ENCODE measurements around the gene RS1.

The RS1 gene

GRCh38 chrX:18664947-18665346 lies 7.0 kb downstream of the RS1 start:
- no peaks in the 10 kb centered on the region for H3K4me1 ChIP-seq (ENCODE audit: control insufficient read depth, insufficient read depth, low read length)
- CTCF ChIA-PET = no interaction called here
- H3K36me3 ChIP-seq (ENCODE audit: control insufficient read depth in 2 of 2, insufficient read depth in 1 of 2, low read length in 2 of 2) = no peaks in the 10 kb centered on the region
- no peak overlapping the region for H3K27ac ChIP-seq (ENCODE audit: extremely low read depth, low read depth, low read length)
- TF ChIP-seq SETDB1 (IDR thresholded peaks at IDR 0.05; ENCODE audit: insufficient read length, low read length) (no peak), BCL11B (tag by site-specific recombination; IDR thresholded peaks at IDR 0.05; ENCODE audit: low read depth) (no peak)
- POLR2A ChIA-PET = no interaction called here
- no peak overlapping the region for H3K4me3 ChIP-seq (ENCODE audit: low read depth, low read length)
- H3K9me3 ChIP-seq (ENCODE audit: control insufficient read depth, insufficient read depth, low read depth, low read length) = no peaks in the 10 kb centered on the region

DNA sequence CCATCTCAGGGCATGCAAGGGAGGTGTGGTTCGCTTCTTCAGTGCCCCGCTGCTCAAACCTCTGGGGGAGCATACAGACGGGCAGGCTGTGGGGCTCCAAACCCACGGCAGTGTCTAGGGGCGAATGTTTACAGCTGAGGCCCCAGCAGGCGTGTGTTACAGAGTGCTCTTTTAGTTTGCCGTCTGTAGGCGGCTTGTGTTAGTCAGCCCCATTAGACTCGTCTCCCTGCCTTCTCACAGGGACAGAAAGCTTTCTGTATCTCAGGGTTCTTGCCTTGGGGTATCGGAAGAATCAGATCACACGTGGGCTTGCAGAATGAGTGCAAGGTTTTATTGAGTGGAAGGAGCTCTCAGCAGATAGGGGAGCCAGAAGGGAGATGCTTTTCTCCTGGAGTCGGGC lies 10.6 kb downstream of the RS1 start:
- Histone ChIP-seq H3K4me1 (ENCODE audit: control insufficient read depth, insufficient read depth, low read length) (no peaks in the 10 kb centered on the region), H3K36me3 (ENCODE audit: control insufficient read depth in 2 of 2, insufficient read depth in 1 of 2, low read length in 2 of 2) (no peaks in the 10 kb centered on the region), H3K9me3 (ENCODE audit: control insufficient read depth, insufficient read depth, low read depth, low read length) (no peaks in the 10 kb centered on the region), H3K27ac (ENCODE audit: extremely low read depth, low read depth, low read length) (no peak overlapping the region), H3K4me3 (ENCODE audit: low read depth, low read length) (no peak overlapping the region)
- ChIA-PET CTCF (interaction anchor here (0.6 kb wide), 1 partner anchor 281 kb away, joined by 3 read pairs; no protein-coding TSS in a partner anchor), POLR2A (no interaction called here)
- no peak for TF ChIP-seq ZNF704 (tag by site-specific recombination; IDR thresholded peaks at IDR 0.05)
- no peak for TF ChIP-seq SP7 (tag by site-specific recombination; IDR thresholded peaks at IDR 0.05)

DNA sequence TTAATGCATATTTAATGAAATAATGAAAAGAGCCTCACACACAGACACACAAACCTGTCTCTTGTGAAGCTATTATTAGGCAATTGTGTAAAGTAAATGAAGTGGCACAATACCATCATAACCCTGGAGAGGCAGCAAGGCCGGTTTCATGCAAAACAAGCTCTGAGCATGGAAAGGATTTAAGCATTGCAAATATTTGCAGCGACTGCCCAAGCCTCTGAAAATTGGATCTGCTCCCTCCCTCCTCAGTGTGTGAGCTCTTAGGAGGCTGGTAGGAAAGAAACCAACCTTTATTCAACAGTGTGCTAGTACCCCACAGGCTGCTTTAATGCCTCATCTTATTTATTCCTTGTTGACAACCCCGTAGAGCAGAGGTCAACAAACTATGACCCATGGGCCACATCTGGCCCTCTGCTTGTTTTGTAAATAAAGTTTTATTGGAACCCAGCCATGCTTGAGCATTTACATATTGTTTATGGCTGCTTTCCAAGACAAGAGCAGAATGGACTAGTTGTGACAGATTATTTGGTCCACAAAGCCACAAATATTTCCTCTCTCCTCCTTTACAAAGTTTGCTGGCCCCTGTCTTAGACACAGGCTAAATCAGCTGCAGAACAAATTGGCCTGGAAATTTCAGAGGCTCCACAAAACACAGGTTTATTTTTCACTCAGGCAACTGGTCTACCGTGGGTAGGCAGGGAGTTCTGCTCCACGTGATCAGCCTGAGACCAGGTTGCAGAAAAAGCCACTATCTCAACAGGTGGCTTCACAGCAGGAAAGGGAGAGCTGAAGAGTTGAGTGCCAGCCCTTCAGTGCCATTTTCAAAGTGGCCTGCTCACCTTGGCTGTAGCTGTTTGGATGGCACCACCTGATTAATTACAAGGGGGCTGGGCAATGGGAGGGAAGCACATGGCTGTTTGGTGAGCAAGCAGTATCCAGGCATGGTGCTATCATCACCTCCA lies 16.8 kb downstream of the RS1 start:
- no peaks in the 10 kb centered on the region for H3K36me3 ChIP-seq (ENCODE audit: control insufficient read depth in 2 of 2, insufficient read depth in 1 of 2, low read length in 2 of 2)
- H3K4me3 ChIP-seq (ENCODE audit: low read depth, low read length) = no peak overlapping the region
- CTCF ChIA-PET = no interaction called here
- no peak overlapping the region for H3K27ac ChIP-seq (ENCODE audit: extremely low read depth, low read depth, low read length)
- H3K4me1 ChIP-seq (ENCODE audit: control insufficient read depth, insufficient read depth, low read length) = peaks cover 3% of the 10 kb centered on the region
- TF ChIP-seq ZNF843 (tag by site-specific recombination; IDR thresholded peaks at IDR 0.05) (no peak), SCRT2 (tag by site-specific recombination; IDR thresholded peaks at IDR 0.05) (peak; percentile 92), ZIC2 (tag by site-specific recombination; IDR thresholded peaks at IDR 0.05) (peak; percentile 34; the same call in 1 of the 2 replicates), SCRT1 (tag by site-specific recombination; IDR thresholded peaks at IDR 0.05; ENCODE audit: borderline replicate concordance) (peak; percentile 80), ZNF544 (tag by site-specific recombination; IDR thresholded peaks at IDR 0.05) (no peak), ZNF157 (tag by site-specific recombination; IDR thresholded peaks at IDR 0.05) (no peak), ZBTB17 (tag by site-specific recombination; IDR thresholded peaks at IDR 0.05) (0 out of 2 replicates have a peak, but pooled peaks have one; percentile 10)
- POLR2A ChIA-PET = no interaction called here
- no peaks in the 10 kb centered on the region for H3K9me3 ChIP-seq (ENCODE audit: control insufficient read depth, insufficient read depth, low read depth, low read length)

DNA sequence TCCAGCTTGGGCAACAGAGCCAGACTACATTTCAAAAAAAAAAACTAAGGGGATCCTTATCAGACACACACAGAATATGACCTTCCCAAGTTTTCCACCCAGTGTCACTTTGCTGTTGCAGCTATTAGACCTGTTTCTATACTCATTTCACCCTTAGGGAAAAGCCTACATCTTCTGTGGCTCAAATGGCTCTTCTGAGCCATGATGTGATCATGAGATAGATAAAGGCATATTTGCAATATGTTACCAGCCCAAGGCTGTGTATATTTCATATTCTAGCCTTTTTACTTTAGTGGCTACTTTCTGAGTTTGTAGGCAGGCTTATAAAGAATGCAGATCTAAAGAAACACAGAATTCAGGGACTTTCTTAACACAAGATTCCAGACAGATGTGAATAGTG lies 19.3 kb downstream of the RS1 start:
- H3K4me1 ChIP-seq (ENCODE audit: control insufficient read depth, insufficient read depth, low read length) = peaks cover 3% of the 10 kb centered on the region
- no peak overlapping the region for H3K4me3 ChIP-seq (ENCODE audit: low read depth, low read length)
- no peak overlapping the region for H3K27ac ChIP-seq (ENCODE audit: extremely low read depth, low read depth, low read length)
- H3K36me3 ChIP-seq (ENCODE audit: control insufficient read depth in 2 of 2, insufficient read depth in 1 of 2, low read length in 2 of 2) = no peaks in the 10 kb centered on the region
- ChIA-PET CTCF (no interaction called here), POLR2A (no interaction called here)
- H3K9me3 ChIP-seq (ENCODE audit: control insufficient read depth, insufficient read depth, low read depth, low read length) = no peaks in the 10 kb centered on the region
- TF ChIP-seq ZFP3 (tag by site-specific recombination; IDR thresholded peaks at IDR 0.05; ENCODE audit: low read depth) (no peak), SALL2 (tag by site-specific recombination; IDR thresholded peaks at IDR 0.05; ENCODE audit: borderline replicate concordance) (no peak), ZFHX2 (tag by site-specific recombination; conservative IDR thresholded peaks at IDR 0.05) (no peak), GFI1B (tag by site-specific recombination; IDR thresholded peaks at IDR 0.05) (no peak), ZNF202 (tag by site-specific recombination; IDR thresholded peaks at IDR 0.05; ENCODE audit: borderline replicate concordance) (no peak), BCL11A (tag by site-specific recombination; IDR thresholded peaks at IDR 0.05; ENCODE audit: low read depth) (no peak), ZNF239 (tag by site-specific recombination; IDR thresholded peaks at IDR 0.05) (no peak), ZBTB8A (tag by site-specific recombination; IDR thresholded peaks at IDR 0.05) (no peak), ZNF324 (tag by site-specific recombination; IDR thresholded peaks at IDR 0.05) (no peak), ZNF830 (tag by site-specific recombination; IDR thresholded peaks at IDR 0.05; ENCODE audit: low read depth) (no peak)
- TF ChIP-seq, protein P1, sequence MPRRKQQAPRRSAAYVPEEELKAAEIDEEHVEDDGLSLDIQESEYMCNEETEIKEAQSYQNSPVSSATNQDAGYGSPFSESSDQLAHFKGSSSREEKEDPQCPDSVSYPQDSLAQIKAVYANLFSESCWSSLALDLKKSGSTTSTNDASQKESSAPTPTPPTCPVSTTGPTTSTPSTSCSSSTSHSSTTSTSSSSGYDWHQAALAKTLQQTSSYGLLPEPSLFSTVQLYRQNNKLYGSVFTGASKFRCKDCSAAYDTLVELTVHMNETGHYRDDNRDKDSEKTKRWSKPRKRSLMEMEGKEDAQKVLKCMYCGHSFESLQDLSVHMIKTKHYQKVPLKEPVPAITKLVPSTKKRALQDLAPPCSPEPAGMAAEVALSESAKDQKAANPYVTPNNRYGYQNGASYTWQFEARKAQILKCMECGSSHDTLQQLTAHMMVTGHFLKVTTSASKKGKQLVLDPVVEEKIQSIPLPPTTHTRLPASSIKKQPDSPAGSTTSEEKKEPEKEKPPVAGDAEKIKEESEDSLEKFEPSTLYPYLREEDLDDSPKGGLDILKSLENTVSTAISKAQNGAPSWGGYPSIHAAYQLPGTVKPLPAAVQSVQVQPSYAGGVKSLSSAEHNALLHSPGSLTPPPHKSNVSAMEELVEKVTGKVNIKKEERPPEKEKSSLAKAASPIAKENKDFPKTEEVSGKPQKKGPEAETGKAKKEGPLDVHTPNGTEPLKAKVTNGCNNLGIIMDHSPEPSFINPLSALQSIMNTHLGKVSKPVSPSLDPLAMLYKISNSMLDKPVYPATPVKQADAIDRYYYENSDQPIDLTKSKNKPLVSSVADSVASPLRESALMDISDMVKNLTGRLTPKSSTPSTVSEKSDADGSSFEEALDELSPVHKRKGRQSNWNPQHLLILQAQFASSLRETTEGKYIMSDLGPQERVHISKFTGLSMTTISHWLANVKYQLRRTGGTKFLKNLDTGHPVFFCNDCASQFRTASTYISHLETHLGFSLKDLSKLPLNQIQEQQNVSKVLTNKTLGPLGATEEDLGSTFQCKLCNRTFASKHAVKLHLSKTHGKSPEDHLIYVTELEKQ (tag by site-specific recombination; IDR thresholded peaks at IDR 0.05; ENCODE audit: borderline replicate concordance) = no peak
- TF ChIP-seq, protein P2, sequence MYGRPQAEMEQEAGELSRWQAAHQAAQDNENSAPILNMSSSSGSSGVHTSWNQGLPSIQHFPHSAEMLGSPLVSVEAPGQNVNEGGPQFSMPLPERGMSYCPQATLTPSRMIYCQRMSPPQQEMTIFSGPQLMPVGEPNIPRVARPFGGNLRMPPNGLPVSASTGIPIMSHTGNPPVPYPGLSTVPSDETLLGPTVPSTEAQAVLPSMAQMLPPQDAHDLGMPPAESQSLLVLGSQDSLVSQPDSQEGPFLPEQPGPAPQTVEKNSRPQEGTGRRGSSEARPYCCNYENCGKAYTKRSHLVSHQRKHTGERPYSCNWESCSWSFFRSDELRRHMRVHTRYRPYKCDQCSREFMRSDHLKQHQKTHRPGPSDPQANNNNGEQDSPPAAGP (tag by site-specific recombination; IDR thresholded peaks at IDR 0.05) = no peak
